GM12891 (cell line): ENCODE measurements around the gene KPNA3.
"Not testable (repeated sequence)": the region's sequence is repeated elsewhere in the genome, so short reads cannot be mapped to it uniquely, and the experiment has no call there.

Experiments
- DNase-seq: peaks from one replicate; pipeline ENCODE4 v3.0.0; 2011; ENCODE audit warnings: low spot score; ENCODE audit not compliant: insufficient read length
- FAIRE-seq: peaks from 2 replicates; lab custom pipeline; 2011; peaks lifted over from hg19 to GRCh38; lab: Jason Lieb, UNC
- PAX5 ChIP-seq: IDR thresholded peaks from 2 replicates; pipeline ENCODE4 v1.6.1; 2011; ENCODE audit warnings: low read length, moderate library complexity, mild to moderate bottlenecking; ENCODE audit not compliant: insufficient read depth, severe bottlenecking
- POLR2A ChIP-seq: IDR thresholded peaks from 2 replicates; pipeline ENCODE4 v1.6.1; 2011; ENCODE audit warnings: low read depth, low read length, control low read depth
- POLR2AphosphoS5 ChIP-seq: IDR thresholded peaks from 2 replicates; pipeline ENCODE4 v1.6.1; 2011; ENCODE audit warnings: low read depth, low read length, control low read depth
- POU2F2 ChIP-seq: IDR thresholded peaks from 2 replicates; pipeline ENCODE4 v1.6.1; 2011; ENCODE audit warnings: low read depth, mild to moderate bottlenecking, control low read depth, low read length, moderate library complexity
- SPI1 ChIP-seq: IDR thresholded peaks from 2 replicates; pipeline ENCODE4 v1.6.1; 2011; ENCODE audit warnings: low read depth, low read length, control low read depth
- TAF1 ChIP-seq: IDR thresholded peaks from 2 replicates; pipeline ENCODE4 v1.6.1; 2011; ENCODE audit warnings: low read depth, low read length, control low read depth

The KPNA3 gene

DNA sequence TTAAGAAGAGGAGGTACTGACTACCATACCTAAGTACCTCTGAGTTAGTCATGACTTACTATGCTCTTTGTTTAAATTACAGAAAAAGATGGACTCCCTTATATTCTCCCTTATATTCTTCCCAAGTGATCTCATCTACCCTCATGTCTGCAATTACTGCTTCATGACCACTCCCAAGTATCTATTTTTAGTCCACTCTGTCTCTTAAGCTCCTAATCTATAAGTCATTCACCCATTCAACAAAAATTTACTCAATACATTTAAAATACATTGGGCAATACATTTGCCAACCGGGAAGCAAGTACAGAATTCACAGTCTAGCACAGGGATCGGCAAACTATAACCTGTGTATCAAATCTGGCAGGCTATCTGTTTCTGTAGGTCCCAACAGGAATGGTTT lies 42.6 kb downstream of the KPNA3 start:
- FAIRE-seq (no peak), DNase-seq (no peak)
- TF ChIP-seq POU2F2, result no peak
- no peak for TF ChIP-seq POLR2A
- TF ChIP-seq SPI1, result no peak
- no peak for TF ChIP-seq PAX5
- TF ChIP-seq TAF1, result no peak
- TF ChIP-seq POLR2AphosphoS5, result no peak

DNA sequence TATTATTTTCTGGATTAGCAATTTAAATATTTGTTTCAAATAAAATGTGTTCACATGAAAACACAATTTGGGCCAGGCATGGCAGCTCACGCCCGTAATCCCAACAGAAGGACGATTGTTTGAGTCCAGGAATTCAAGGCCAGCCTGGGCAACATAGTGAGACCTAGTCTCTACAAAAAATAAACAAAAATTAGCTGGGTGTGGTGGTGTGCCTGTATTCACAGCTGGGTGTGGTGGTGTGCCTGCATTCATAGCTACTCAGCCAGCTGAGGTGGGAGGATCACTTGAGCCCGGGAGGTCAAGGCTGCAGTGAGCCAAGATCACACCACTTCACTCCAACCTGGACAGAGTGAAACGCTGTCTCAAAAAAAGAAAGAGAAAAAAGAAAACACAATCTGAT lies 46.4 kb downstream of the KPNA3 start:
- FAIRE-seq (no peak), DNase-seq (no peak)
- TF ChIP-seq SPI1 (no peak), POLR2AphosphoS5 (no peak)

DNA sequence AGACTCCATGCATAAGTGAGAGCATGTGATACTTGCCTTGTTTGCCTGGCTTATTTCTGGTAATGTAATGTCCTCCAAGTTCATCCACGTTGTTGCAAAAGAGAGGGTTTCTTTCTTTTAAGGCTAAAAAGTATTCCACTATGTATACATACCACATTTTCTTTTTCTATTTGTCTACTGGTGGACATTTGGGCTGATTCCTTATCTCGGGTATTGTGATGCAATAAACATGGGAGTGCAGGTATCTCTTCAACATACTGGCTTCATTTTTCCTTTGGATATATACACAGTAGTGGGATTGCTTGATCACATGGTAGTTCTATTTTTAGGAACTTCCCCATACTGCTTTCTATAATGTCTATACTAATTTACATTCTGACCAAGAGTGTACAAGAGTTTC lies 51.6 kb downstream of the KPNA3 start:
- TF ChIP-seq POLR2AphosphoS5, result no peak
- no peak for TF ChIP-seq SPI1
- TF ChIP-seq TAF1, result no peak
- no peak for TF ChIP-seq POLR2A
- no peak for TF ChIP-seq POU2F2
- no peak for TF ChIP-seq PAX5
- FAIRE-seq, result no peak

DNA sequence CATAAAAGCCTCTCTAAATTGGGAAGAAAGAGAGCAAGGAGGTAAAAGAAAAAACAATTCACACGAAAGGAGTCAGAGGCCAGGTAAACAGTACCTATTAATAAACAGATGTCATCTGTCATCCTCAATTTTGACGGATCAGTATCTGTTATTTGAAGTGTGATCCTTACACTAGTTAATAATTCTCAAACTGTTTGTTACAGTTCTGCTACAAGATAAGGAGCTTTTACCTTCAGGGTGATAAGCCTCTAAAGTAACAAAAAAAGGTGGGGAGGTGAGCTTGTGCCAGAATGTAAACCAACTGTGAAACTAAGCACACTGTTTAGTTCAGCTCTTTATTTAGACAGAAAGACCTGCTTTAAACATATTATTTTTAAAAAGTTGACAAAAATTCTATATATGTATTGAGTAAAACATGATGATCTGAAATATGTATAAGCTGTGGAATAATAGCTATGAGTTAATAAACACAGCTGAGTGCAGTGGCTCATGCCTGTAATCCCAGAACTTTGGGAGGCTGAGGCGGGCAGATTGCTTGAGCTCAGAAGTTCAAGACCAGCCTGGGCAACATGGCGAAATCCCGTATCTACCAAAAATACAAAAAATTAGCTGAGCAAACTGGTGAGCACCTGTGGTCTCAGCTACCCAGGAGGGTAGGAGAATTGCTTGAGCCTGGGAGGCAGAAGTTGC lies 52.8 kb downstream of the KPNA3 start:
- TF ChIP-seq POU2F2, result no peak
- no peak for TF ChIP-seq SPI1
- TF ChIP-seq POLR2AphosphoS5, result no peak
- no peak for TF ChIP-seq POLR2A
- TF ChIP-seq TAF1, result no peak
- TF ChIP-seq PAX5, result no peak
- FAIRE-seq, result no peak
- no peak for DNase-seq

More for the DNA sequence above, 51.6 kb downstream of the KPNA3 start:
- no peak for DNase-seq

DNA sequence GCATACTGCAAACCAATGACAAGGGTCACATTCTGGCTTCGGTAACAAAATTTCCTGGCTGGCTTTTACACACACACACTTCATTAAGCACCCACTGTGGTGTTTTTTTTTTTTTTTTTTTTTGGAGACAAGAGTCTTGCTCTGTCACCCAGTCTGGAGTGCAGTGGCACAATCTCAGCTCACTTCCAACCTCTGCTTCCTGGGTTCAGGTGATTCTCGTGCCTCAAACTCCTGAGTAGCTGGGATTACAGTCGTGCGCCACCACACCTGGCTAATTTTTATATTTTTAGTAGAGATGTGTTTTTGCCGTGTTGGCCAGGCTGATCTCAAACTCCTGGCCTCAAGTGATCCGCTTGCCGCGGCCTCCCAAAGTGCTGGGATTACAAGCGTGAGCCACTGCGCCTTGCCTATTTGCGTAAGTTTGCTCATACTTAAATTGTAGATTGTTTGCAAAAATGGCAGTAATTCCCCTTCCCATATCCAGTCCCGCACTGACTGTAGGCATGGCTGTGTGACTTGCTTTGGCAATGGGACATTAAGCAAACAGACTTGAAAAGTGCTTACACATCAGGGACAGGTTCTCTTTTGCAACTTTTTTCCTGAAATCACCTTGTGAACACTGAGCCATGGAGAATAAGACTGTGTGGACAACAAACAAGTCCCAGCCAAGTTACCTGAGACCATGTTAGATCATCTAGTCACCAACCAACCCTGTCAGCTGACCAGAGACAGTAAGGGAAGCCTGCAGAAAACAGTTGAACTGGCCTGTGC lies 59.1 kb downstream of the KPNA3 start:
- DNase-seq (no peak), FAIRE-seq (no peak)
- no peak for TF ChIP-seq SPI1
- no peak for TF ChIP-seq POU2F2
- no peak for TF ChIP-seq PAX5
- TF ChIP-seq TAF1, result no peak
- TF ChIP-seq POLR2AphosphoS5, result no peak
- TF ChIP-seq POLR2A, result no peak

DNA sequence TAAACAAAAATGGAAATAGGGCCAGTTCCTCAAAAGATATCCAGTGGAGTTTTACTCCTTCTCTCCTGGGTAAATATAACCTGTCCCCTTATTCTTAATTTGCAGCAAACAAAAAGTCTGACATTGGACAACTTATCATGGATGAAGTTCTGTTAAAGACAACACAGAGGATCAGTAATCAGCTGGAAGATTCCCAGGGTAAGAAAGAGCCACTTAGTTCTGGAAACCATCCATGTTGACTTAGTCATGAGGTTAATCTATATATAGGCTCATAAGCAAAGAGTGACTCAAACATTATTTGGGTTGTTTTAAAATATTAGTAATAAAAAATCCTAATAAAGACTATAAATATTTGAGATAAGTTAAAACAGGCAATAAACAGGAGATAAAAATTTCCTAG lies 60.7 kb downstream of the KPNA3 start:
- no peak for DNase-seq
- no peak for TF ChIP-seq TAF1
- TF ChIP-seq POLR2AphosphoS5, result no peak
- TF ChIP-seq PAX5, result no peak
- TF ChIP-seq POLR2A, result no peak
- no peak for TF ChIP-seq SPI1
- FAIRE-seq, result no peak

DNA sequence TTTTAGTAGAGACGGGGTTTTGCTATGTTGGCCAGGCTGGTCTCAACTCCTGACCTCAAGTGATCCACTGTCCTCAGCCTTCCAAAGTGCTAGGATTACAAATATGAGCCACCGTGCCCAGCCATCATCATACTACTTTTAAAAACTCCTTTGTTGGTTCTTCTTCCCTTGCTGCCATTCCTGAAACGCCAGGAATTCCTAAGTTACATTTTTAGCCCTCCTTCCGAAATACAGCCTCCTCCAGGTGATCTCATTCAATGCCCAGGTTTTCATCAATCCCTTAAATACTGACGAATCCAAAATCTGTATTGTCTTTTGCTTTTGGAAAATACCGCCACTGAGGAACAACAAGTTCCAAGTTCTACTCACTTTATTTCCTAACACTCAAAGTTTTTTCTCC lies 75.9 kb downstream of the KPNA3 start:
- TF ChIP-seq POU2F2, result no peak
- no peak for TF ChIP-seq SPI1
- TF ChIP-seq POLR2AphosphoS5, result no peak
- no peak for TF ChIP-seq TAF1
- TF ChIP-seq POLR2A, result no peak
- TF ChIP-seq PAX5, result no peak

DNA sequence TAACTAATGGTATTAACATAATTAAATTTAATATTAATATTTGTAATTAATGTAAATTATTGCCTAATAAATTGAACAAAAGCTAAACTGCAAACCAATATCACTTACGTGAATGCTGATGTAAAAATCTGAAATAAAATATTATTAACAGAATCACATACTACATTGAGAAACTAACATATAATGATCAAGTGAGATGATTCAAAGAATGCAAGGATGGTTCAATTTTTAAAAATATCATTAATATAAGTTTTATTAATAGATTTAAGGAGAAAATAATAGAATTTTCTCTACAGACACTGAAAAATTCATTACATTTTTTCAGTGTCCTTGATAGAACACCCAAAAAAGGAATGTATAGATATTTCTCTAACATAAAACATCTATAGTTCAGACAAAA lies 77.7 kb downstream of the KPNA3 start:
- DNase-seq, result no peak
- FAIRE-seq, result no peak
- TF ChIP-seq POU2F2 (no peak), POLR2AphosphoS5 (no peak), TAF1 (no peak), SPI1 (no peak), POLR2A (no peak), PAX5 (no peak)

More for the DNA sequence above, 75.9 kb downstream of the KPNA3 start:
- DNase-seq (no peak), FAIRE-seq (no peak)

DNA sequence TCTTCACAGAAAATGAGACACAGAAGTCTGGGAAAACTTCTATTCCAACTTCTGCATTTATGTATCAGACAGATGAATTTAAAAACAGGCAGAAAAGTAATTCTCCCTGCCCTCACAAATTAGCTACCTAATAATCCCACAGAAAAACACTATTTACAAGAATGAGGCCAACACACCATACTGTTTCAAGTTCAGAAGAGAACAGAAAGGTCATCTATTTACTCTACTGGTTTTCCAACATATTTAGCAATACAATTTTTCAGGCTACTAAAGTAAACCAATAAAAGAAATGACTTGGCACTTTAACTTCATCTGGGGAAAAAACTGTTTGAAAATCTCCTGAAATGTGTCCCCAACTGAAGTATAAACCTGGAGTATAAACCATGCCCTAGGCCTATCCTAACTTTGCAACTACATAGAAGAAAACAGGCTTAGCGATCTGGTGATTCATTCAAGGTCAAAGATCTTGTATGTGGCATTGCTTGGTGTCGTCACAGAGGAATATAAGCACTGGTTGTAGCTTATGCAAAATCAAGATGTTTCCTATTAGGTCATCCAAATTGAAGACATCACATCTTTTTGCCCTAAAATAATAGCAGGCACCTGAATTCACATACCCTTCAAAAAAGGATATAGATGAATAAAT lies 81.1 kb downstream of the KPNA3 start:
- TF ChIP-seq POU2F2 (no peak), PAX5 (no peak), SPI1 (no peak), TAF1 (no peak), POLR2AphosphoS5 (no peak), POLR2A (no peak)
- FAIRE-seq (no peak), DNase-seq (no peak)

DNA sequence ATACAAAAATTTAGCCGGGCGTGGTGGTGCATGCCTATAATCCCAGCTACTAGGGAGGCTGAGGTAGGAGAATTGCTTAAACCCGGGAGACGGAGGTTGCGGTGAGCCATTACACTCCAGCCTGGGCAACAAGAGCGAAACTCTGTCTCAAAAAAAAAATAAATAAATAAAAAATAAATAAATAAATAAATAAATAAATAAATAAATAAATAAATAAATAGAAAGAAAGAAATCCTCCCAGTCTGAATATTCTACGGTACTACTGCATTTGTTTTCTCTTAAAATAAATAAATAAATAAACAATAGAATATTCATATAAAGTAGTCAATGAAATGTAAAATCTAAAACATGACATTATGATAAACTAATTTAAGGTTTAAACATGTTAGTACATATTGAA lies 88.2 kb downstream of the KPNA3 start:
- DNase-seq, FAIRE-seq: not testable (repeated sequence)
